GM18526 (cell line): ENCODE data around the gene GSTCD.

Experiments used
- POLR2A ChIP-seq: IDR thresholded peaks from 3 replicates; pipeline ENCODE4 v1.6.1; 2011; ENCODE audit not compliant: insufficient read length; ENCODE audit errors: extremely low read depth

GSTCD gene

GRCh38 chr4:105710678-105711077 lies 2.1 kb downstream of the GSTCD start:
- TF ChIP-seq POLR2A = no peak

- no peak for TF ChIP-seq POLR2A
Observed at GRCh38 chr4:105712766-105713165, 4.2 kb downstream of the GSTCD start.

- TF ChIP-seq POLR2A = no peak
Observed at GRCh38 chr4:105714071-105714521, 5.5 kb downstream of the GSTCD start.

GRCh38 chr4:105714932-105715331 lies 6.3 kb downstream of the GSTCD start:
- TF ChIP-seq POLR2A = no peak

GRCh38 chr4:105715692-105716278 lies 7.2 kb downstream of the GSTCD start:
- no peak for TF ChIP-seq POLR2A

GRCh38 chr4:105719204-105719603 lies 10.6 kb downstream of the GSTCD start:
- no peak for TF ChIP-seq POLR2A

- TF ChIP-seq POLR2A = no peak
Observed at GRCh38 chr4:105725623-105726022, 17.0 kb downstream of the GSTCD start.

- no peak for TF ChIP-seq POLR2A
Observed at GRCh38 chr4:105741548-105741947, 33.0 kb downstream of the GSTCD start.

GRCh38 chr4:105748222-105748621 lies 39.6 kb downstream of the GSTCD start:
- no peak for TF ChIP-seq POLR2A

GRCh38 chr4:105751718-105752299 lies 43.2 kb downstream of the GSTCD start:
- TF ChIP-seq POLR2A = no peak

GRCh38 chr4:105753361-105753760 lies 44.8 kb downstream of the GSTCD start:
- no peak for TF ChIP-seq POLR2A

GRCh38 chr4:105755375-105755774 lies 46.8 kb downstream of the GSTCD start:
- TF ChIP-seq POLR2A = no peak

GRCh38 chr4:105758958-105759357 lies 50.4 kb downstream of the GSTCD start:
- TF ChIP-seq POLR2A = no peak

- TF ChIP-seq POLR2A = no peak
Observed at GRCh38 chr4:105765690-105766407, 57.3 kb downstream of the GSTCD start.

GRCh38 chr4:105767579-105767978 lies 59.0 kb downstream of the GSTCD start:
- no peak for TF ChIP-seq POLR2A

- no peak for TF ChIP-seq POLR2A
Observed at GRCh38 chr4:105780176-105780575, 71.6 kb downstream of the GSTCD start.
